Nephron (organoid): Measurements from ENCODE around the gene CDKL1.
"Not testable (repeated sequence)": the region's sequence is repeated elsewhere in the genome, so short reads cannot be mapped to it uniquely, and the experiment has no call there.

Experiments
- H3K27ac Mint-ChIP-seq, 3 experiments: 2 replicates each; pipeline ENCODE4 v1.8.0; 2020; ENCODE audit warnings: mixed read lengths in 3 of 3, mild to moderate bottlenecking in 2 of 3, moderate library complexity in 1 of 3
- H3K27me3 Mint-ChIP-seq: 2 replicates; pipeline ENCODE4 v1.8.0; 2021; ENCODE audit warnings: low read depth, mild to moderate bottlenecking, moderate library complexity, mixed read lengths
- H3K36me3 Mint-ChIP-seq: 2 replicates; pipeline ENCODE4 v1.8.0; 2020; ENCODE audit warnings: low read depth, mixed read lengths
- H3K4me1 Mint-ChIP-seq: 2 replicates; pipeline ENCODE4 v1.8.0; 2020; ENCODE audit warnings: mixed read lengths
- H3K4me3 Mint-ChIP-seq, 3 experiments: 2 replicates each; pipeline ENCODE4 v1.8.0; 2020; ENCODE audit warnings: mild to moderate bottlenecking in 3 of 3, mixed read lengths in 3 of 3, moderate library complexity in 2 of 3
- H3K9me3 Mint-ChIP-seq: 2 replicates; pipeline ENCODE4 v1.8.0; 2020; ENCODE audit warnings: mixed read lengths
- TF ChIP-seq, protein P1 (sequence below), 3 experiments: fragments of 200-600 bp; sonication (generic); IDR thresholded peaks; one replicate each; pipeline ENCODE4 v1.5.0; 2021; ENCODE audit warnings: antibody characterized with exemption in 3 of 3; ENCODE audit not compliant: unreplicated experiment in 3 of 3

Gene CDKL1

DNA sequence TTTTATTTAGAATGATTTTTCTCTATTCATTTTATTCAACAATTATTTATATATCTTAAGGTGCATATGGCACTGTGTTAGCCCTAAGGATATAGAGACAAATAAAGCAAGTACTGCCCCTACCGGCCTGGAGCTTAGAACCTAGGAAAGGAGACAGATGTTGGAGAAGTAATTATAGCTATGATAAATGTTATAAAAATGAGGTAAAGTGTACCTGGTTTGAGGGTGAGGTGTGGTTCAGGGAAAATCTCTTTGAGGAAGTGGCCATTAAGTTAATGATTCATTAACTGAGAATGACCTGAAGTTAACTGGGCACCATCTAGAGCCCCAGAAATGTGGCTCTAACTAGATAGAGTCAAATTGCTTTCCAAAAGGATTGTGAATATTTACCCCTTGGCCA is 31.9 kb downstream of the CDKL1 start:
- no peaks in the 10 kb centered on the region for H3K9me3 Mint-ChIP-seq
- TF ChIP-seq, protein P1, sequence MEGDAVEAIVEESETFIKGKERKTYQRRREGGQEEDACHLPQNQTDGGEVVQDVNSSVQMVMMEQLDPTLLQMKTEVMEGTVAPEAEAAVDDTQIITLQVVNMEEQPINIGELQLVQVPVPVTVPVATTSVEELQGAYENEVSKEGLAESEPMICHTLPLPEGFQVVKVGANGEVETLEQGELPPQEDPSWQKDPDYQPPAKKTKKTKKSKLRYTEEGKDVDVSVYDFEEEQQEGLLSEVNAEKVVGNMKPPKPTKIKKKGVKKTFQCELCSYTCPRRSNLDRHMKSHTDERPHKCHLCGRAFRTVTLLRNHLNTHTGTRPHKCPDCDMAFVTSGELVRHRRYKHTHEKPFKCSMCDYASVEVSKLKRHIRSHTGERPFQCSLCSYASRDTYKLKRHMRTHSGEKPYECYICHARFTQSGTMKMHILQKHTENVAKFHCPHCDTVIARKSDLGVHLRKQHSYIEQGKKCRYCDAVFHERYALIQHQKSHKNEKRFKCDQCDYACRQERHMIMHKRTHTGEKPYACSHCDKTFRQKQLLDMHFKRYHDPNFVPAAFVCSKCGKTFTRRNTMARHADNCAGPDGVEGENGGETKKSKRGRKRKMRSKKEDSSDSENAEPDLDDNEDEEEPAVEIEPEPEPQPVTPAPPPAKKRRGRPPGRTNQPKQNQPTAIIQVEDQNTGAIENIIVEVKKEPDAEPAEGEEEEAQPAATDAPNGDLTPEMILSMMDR (IDR thresholded peaks at IDR 0.05; ENCODE audit: unreplicated experiment in 3 of 3) = no peak
- H3K27ac Mint-ChIP-seq = peak overlapping the region in 1 of 3 experiments; percentile 27
- H3K36me3 Mint-ChIP-seq = no peaks in the 10 kb centered on the region
- peaks cover 6% of the 10 kb centered on the region for H3K4me1 Mint-ChIP-seq
- H3K4me3 Mint-ChIP-seq = no peak overlapping the region
- no peaks in the 10 kb centered on the region for H3K27me3 Mint-ChIP-seq

- no peak overlapping the region for H3K4me3 Mint-ChIP-seq
- no peaks in the 10 kb centered on the region for H3K36me3 Mint-ChIP-seq
- TF ChIP-seq, protein P1 (IDR thresholded peaks at IDR 0.05; ENCODE audit: unreplicated experiment in 3 of 3) = no peak
- no peaks in the 10 kb centered on the region for H3K27me3 Mint-ChIP-seq
- no peaks in the 10 kb centered on the region for H3K9me3 Mint-ChIP-seq
- peaks cover 6% of the 10 kb centered on the region for H3K4me1 Mint-ChIP-seq
- peak overlapping the region; percentile 26 to 79 (median 60) for H3K27ac Mint-ChIP-seq
These were observed 33.0 kb downstream of the CDKL1 start for GRCh38 chr14:50363714-50364111.

GRCh38 chr14:50362764-50363713 is 33.6 kb downstream of the CDKL1 start:
- Mint-ChIP-seq H3K4me3 (no peak overlapping the region), H3K4me1 (peaks cover 11% of the 10 kb centered on the region), H3K36me3 (no peaks in the 10 kb centered on the region), H3K27ac (peak overlapping the region; percentile 26 to 79 (median 60)), H3K27me3 (no peaks in the 10 kb centered on the region), H3K9me3 (no peaks in the 10 kb centered on the region)
- TF ChIP-seq, protein P1 (IDR thresholded peaks at IDR 0.05; ENCODE audit: unreplicated experiment in 3 of 3) = no peak

GRCh38 chr14:50361473-50362403 is 34.9 kb downstream of the CDKL1 start:
- H3K4me1 Mint-ChIP-seq = peaks cover 18% of the 10 kb centered on the region
- not testable (repeated sequence) for H3K27me3 Mint-ChIP-seq, H3K9me3 Mint-ChIP-seq, H3K36me3 Mint-ChIP-seq, H3K4me3 Mint-ChIP-seq, H3K27ac Mint-ChIP-seq

GRCh38 chr14:50360851-50361250 is 35.8 kb downstream of the CDKL1 start:
- Mint-ChIP-seq H3K9me3 (no peaks in the 10 kb centered on the region), H3K27ac (no peak overlapping the region), H3K4me3 (no peak overlapping the region), H3K27me3 (no peaks in the 10 kb centered on the region), H3K4me1 (peaks cover 18% of the 10 kb centered on the region), H3K36me3 (no peaks in the 10 kb centered on the region)
- TF ChIP-seq, protein P1 (IDR thresholded peaks at IDR 0.05; ENCODE audit: unreplicated experiment in 3 of 3) = no peak

DNA sequence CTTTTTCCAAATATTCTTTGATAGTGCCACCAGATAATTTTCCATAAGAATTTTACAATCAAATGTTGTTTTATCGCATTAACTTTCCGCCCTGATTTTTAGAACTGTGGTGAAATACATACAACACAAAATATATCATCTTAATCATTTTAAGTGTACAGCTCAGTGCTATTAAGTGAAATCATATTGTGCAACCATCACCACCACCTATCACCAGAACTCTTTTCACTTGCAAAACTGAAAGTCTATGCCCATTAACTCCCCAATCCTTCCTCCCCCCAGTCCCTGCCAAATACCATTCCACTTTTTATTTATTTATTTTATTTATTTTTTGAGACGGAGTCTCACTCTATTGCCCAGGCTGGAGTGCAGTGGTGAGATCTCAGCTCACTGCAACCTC is 36.6 kb downstream of the CDKL1 start:
- H3K4me1 Mint-ChIP-seq = peaks cover 18% of the 10 kb centered on the region
- H3K4me3 Mint-ChIP-seq = no peak overlapping the region
- no peak overlapping the region for H3K27ac Mint-ChIP-seq
- TF ChIP-seq, protein P1 (IDR thresholded peaks at IDR 0.05; ENCODE audit: unreplicated experiment in 3 of 3) = no peak
- H3K36me3 Mint-ChIP-seq = no peaks in the 10 kb centered on the region
- no peaks in the 10 kb centered on the region for H3K9me3 Mint-ChIP-seq
- H3K27me3 Mint-ChIP-seq = no peaks in the 10 kb centered on the region
